ENCODE data around the gene UNG.

GRCh38 chr12:109098183-109098604, 797 bp downstream of the UNG start:
- TF ChIP-seq CTCF (IDR thresholded peaks at IDR 0.05; ENCODE audit: extremely low read depth in 1 of 2, insufficient read depth in 1 of 2, low read depth in 1 of 2, low read length in 2 of 2), result no peak
- peak; percentile 11 for TF ChIP-seq POLR2AphosphoS5 (IDR thresholded peaks at IDR 0.05; ENCODE audit: insufficient read depth, low read depth, low read length)

Data from endothelial cell of umbilical vein (primary cell).